NCI-H1436 (cell line): Measurements from ENCODE around the gene LRCH1.

Source experiments
- DNase-seq: peaks from one replicate; lab custom pipeline; 2025; lab: John Stamatoyannopoulos, UW

The LRCH1 gene

DNA sequence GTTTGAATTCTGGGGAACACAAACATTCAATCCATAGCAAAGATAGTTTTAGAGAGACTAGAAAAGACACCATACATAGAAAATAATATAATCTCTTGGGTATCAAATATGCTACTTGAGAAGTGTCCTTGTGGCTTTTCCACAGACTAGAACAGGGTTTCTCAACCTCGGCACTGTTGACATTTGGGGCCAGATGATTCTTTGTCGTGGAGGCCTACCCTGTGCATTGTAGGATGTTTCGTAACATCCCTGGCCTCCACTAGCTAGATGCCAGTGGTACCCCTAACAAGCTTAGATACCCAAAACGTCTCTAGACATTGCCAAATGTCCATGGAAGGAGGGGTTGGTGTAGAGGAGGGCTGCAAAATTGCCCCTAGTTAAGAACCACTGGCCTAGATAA lies 246.2 kb downstream of the LRCH1 start:
- DNase-seq, result no peak

DNA sequence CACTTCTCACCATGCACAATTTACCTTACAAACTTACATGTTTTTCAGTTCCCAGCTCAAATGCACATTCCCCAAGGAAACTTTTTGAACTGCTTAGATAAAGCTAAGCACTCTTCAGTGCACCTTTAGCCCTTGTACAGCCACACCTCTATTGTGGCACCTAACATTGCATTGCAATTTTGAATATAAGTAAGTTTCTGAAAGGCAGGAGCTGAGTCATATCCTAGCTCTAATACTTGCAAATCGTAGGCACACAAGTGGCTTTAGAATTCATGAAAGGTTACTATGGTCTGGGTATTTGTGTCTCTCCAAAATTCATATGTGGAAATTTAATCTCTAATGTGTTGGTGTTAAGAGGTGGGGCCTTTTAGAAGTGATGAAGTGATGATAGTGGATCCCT lies 248.9 kb downstream of the LRCH1 start:
- DNase-seq, result no peak
